IPS-20b (cell line): ENCODE results near the gene NEDD1.

ENCODE experiments used
- H3K27ac ChIP-seq: one replicate; pipeline ENCODE4 v1.5.1; 2013; ENCODE audit warnings: low read length
- H3K27me3 ChIP-seq: 2 replicates; pipeline ENCODE4 v1.6.1; 2013; ENCODE audit warnings: mild to moderate bottlenecking, low read length, inconsistent platforms; ENCODE audit not compliant: insufficient read depth
- H3K36me3 ChIP-seq: 2 replicates; pipeline ENCODE4 v1.6.1; 2013; ENCODE audit warnings: low read depth, mild to moderate bottlenecking, inconsistent platforms, low read length, moderate library complexity; ENCODE audit not compliant: insufficient read depth
- H3K4me1 ChIP-seq: 2 replicates; pipeline ENCODE4 v1.6.1; 2013; ENCODE audit warnings: mild to moderate bottlenecking, control low read depth, inconsistent platforms, low read length, moderate library complexity; ENCODE audit not compliant: insufficient read depth
- H3K4me3 ChIP-seq: 2 replicates; pipeline ENCODE4 v1.5.1; 2013; ENCODE audit warnings: mild to moderate bottlenecking, low read length, inconsistent platforms
- H3K9ac ChIP-seq: 2 replicates; pipeline ENCODE4 v1.6.1; 2013; ENCODE audit warnings: low read depth, mild to moderate bottlenecking, inconsistent platforms, low read length, moderate library complexity
- H3K9me3 ChIP-seq: 2 replicates; pipeline ENCODE4 v1.6.1; 2013; ENCODE audit warnings: mild to moderate bottlenecking, low read depth, low read length, inconsistent platforms; ENCODE audit not compliant: insufficient read depth

The NEDD1 gene, protein sequence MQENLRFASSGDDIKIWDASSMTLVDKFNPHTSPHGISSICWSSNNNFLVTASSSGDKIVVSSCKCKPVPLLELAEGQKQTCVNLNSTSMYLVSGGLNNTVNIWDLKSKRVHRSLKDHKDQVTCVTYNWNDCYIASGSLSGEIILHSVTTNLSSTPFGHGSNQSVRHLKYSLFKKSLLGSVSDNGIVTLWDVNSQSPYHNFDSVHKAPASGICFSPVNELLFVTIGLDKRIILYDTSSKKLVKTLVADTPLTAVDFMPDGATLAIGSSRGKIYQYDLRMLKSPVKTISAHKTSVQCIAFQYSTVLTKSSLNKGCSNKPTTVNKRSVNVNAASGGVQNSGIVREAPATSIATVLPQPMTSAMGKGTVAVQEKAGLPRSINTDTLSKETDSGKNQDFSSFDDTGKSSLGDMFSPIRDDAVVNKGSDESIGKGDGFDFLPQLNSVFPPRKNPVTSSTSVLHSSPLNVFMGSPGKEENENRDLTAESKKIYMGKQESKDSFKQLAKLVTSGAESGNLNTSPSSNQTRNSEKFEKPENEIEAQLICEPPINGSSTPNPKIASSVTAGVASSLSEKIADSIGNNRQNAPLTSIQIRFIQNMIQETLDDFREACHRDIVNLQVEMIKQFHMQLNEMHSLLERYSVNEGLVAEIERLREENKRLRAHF

GRCh38 chr12:96906849-96907670 lies at the start of gene NEDD1:
NEDD1 (plus strand) TSS chr12:96907257; CDS start chr12:96909760, 2,503 bp downstream.
- Histone ChIP-seq H3K9ac (peak within 1 kb of the TSS; percentile 98), H3K36me3 (peaks cover 4% of the 10 kb centered on the region; the same call in 1 of the 2 replicates), H3K4me1 (peaks cover 11% of the 10 kb centered on the region; the same call in 1 of the 2 replicates), H3K4me3 (peak within 1 kb of the TSS; percentile 100), H3K27ac (peak within 1 kb of the TSS; percentile 31), H3K27me3 (no peaks in the 10 kb centered on the region), H3K9me3 (no peaks in the 10 kb centered on the region)

DNA sequence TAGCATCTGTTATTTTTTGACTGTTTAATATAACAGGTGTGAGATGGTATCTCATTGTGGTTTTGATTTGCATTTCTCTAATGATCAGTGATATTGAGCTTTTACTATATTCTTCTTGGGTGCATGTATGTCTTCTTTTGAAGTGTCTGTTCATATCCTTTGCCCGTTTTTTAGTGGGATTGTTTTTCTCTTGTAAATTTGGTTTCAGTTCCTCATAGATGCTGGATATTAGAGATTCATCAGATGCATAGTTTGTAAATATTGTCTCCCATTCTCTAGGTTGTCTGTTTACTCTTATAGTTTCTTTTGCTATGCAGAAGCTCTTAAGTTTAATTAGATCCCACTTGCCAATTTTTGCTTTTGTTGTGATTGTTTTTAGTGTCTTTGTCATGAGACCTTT lies 48.9 kb upstream of the NEDD1 start:
- no peak overlapping the region for H3K9ac ChIP-seq
- H3K27ac ChIP-seq = no peak overlapping the region
- H3K4me3 ChIP-seq = no peak overlapping the region
- peaks cover 3% of the 10 kb centered on the region; the same call in 1 of the 2 replicates for H3K9me3 ChIP-seq
- no peaks in the 10 kb centered on the region for H3K27me3 ChIP-seq
- peaks cover 7% of the 10 kb centered on the region; the same call in 1 of the 2 replicates for H3K4me1 ChIP-seq
- H3K36me3 ChIP-seq = no peaks in the 10 kb centered on the region

GRCh38 chr12:96861656-96862055 lies 45.4 kb upstream of the NEDD1 start:
- Histone ChIP-seq H3K36me3 (no peaks in the 10 kb centered on the region), H3K4me1 (peaks cover 7% of the 10 kb centered on the region; the same call in 1 of the 2 replicates), H3K27me3 (no peaks in the 10 kb centered on the region), H3K27ac (no peak overlapping the region), H3K4me3 (no peak overlapping the region), H3K9me3 (peaks cover 2% of the 10 kb centered on the region; the same call in 1 of the 2 replicates), H3K9ac (no peak overlapping the region)

DNA sequence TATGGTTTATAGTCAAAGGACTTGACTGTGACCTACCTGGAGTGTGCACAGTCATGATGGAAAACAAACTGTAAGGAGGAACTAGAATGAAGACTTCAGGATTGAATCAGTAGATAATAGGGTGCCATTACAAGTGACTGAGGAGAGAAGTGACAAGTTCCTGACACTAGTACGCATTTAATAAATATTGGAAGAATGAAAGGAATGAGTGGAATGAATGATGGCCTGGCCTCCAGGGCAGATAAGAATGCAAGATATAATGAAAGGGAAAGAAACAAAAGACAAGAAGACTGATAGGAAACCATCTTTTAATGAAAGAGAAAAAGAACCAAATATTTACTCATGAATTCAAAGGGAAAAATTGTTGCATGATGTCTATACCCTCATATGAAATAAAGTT lies 44.7 kb upstream of the NEDD1 start:
- Histone ChIP-seq H3K27ac (no peak overlapping the region), H3K27me3 (no peaks in the 10 kb centered on the region), H3K9me3 (no peaks in the 10 kb centered on the region), H3K9ac (no peak overlapping the region), H3K4me1 (peaks cover 7% of the 10 kb centered on the region; the same call in 1 of the 2 replicates), H3K36me3 (no peaks in the 10 kb centered on the region), H3K4me3 (no peak overlapping the region)

DNA sequence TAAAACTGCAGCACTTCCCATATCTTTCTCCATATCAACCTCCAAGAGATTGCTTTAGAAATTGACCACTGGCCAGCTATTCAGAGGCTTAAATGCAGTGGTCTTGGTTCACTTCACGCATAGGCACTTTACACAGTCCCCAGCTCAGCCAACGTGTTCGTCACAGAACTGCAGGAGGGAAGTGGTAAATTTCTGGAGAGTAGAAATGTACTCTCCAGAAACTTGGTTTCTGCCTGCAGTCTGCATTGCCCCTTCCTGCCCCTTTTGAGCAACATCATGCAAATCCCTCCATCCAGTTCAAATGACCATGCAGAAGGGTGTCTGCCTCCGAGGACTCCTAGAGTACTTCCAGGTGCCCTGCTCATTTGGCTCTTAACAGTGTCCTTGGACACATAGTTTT lies 42.7 kb upstream of the NEDD1 start:
- H3K9ac ChIP-seq = no peak overlapping the region
- no peak overlapping the region for H3K4me3 ChIP-seq
- no peaks in the 10 kb centered on the region for H3K36me3 ChIP-seq
- no peaks in the 10 kb centered on the region for H3K27me3 ChIP-seq
- H3K4me1 ChIP-seq = peaks cover 7% of the 10 kb centered on the region; the same call in 1 of the 2 replicates
- H3K9me3 ChIP-seq = no peaks in the 10 kb centered on the region
- H3K27ac ChIP-seq = no peak overlapping the region

GRCh38 chr12:96866801-96867590 lies 40.1 kb upstream of the NEDD1 start:
- Histone ChIP-seq H3K4me1 (peaks cover 7% of the 10 kb centered on the region; the same call in 1 of the 2 replicates), H3K4me3 (no peak overlapping the region), H3K27me3 (no peaks in the 10 kb centered on the region), H3K9me3 (no peaks in the 10 kb centered on the region), H3K9ac (no peak overlapping the region), H3K36me3 (no peaks in the 10 kb centered on the region), H3K27ac (no peak overlapping the region)

- Histone ChIP-seq H3K27me3 (no peaks in the 10 kb centered on the region), H3K4me1 (no peaks in the 10 kb centered on the region), H3K9ac (no peak overlapping the region)
These were observed 36.1 kb upstream of the NEDD1 start for GRCh38 chr12:96870946-96871345.

DNA sequence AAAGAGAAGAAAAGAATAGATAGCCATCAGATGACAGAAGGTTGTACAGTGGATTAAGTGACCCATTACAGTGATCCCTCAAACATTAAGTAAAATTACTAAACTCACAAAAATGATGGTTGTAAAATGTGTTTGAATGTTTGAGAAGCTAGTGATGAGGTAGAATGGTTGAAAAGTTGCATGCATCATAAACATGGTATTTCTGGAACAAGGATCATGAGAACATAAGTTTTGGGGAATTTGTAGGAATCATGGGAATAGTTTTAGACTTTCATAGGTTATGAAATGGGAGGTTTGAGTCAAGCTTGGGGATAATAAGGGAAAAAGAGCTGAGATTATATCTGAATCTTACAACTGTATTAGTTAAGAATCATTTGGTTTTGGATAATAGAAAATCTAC lies 34.1 kb upstream of the NEDD1 start:
- no peak overlapping the region for H3K27ac ChIP-seq
- no peak overlapping the region for H3K9ac ChIP-seq
- H3K4me3 ChIP-seq = no peak overlapping the region
- H3K9me3 ChIP-seq = no peaks in the 10 kb centered on the region
- no peaks in the 10 kb centered on the region for H3K36me3 ChIP-seq
- no peaks in the 10 kb centered on the region for H3K4me1 ChIP-seq
- H3K27me3 ChIP-seq = no peaks in the 10 kb centered on the region

More at GRCh38 chr12:96870946-96871345, 36.1 kb upstream of the NEDD1 start:
- Histone ChIP-seq H3K27ac (no peak overlapping the region), H3K4me3 (no peak overlapping the region), H3K9me3 (no peaks in the 10 kb centered on the region), H3K36me3 (no peaks in the 10 kb centered on the region)

DNA sequence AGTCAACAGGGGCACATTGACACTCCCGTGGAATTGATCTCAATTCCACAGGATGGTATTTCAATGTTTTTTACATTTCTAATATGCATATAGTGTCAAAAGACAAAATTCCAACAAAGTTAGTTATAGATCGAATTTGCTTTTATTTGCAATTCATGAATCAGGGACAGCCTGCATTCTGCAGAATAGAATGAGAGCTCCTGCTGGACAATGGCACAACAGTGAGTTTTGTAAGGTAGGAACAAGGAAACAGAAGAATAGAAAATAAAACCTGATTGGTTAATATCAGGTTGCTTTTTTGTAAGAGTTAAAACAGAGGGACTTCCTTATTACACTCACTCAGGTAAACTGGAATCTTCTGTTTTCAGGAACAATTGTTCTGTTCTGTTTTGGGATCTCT lies 32.8 kb upstream of the NEDD1 start:
- Histone ChIP-seq H3K4me1 (no peaks in the 10 kb centered on the region), H3K27me3 (no peaks in the 10 kb centered on the region), H3K4me3 (no peak overlapping the region), H3K36me3 (no peaks in the 10 kb centered on the region), H3K27ac (no peak overlapping the region), H3K9ac (no peak overlapping the region), H3K9me3 (no peaks in the 10 kb centered on the region)

DNA sequence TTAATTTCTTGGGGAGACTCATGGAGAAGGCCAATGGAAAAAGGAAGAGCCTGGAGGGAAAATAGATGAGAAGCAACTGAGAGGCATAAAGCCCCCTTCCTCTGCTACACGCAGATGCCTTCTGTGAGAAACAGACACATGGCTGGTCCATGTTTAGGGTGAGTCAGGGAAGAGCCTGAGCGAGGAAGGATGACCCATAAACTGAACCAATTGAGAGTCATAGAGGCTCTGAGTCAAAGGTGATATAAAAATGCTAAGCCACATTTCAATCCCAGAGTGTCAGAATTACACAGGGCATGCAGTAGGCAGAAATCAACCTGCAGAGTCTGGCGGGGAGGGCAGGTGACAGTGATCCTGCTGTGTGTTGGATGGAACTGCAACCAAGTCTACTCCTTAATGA lies 30.1 kb upstream of the NEDD1 start:
- Histone ChIP-seq H3K9me3 (no peaks in the 10 kb centered on the region), H3K36me3 (no peaks in the 10 kb centered on the region), H3K27ac (no peak overlapping the region), H3K4me1 (no peaks in the 10 kb centered on the region), H3K27me3 (no peaks in the 10 kb centered on the region), H3K4me3 (no peak overlapping the region), H3K9ac (no peak overlapping the region)

DNA sequence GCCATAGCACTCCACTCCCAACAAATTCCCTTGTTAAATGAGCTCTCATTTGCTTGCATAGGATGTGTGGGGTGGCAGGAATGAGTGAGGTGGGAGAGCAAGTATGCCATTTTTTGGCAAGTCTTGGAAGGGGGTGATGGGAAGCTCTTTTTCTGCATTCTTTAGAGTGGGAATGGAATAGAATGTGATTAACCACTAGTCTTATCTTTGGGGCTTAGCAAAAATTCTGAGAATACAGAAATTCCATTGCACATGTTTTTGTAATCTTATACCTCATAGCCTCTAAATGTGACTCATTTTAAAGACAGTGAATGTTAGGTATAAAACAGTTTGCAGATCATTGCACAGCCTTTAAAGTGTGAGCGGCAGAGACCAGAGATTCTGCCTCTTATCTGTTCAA lies 28.4 kb upstream of the NEDD1 start:
- no peaks in the 10 kb centered on the region for H3K4me1 ChIP-seq
- no peak overlapping the region for H3K27ac ChIP-seq

More for the DNA sequence above, 28.4 kb upstream of the NEDD1 start:
- Histone ChIP-seq H3K9me3 (no peaks in the 10 kb centered on the region), H3K4me3 (no peak overlapping the region), H3K9ac (no peak overlapping the region), H3K36me3 (no peaks in the 10 kb centered on the region), H3K27me3 (no peaks in the 10 kb centered on the region)
